GM12878 (cell line): ENCODE data around the gene COL1A1. TPM values are rescaled to one million over a fixed set of nuclear protein-coding genes. Genes with fewer than 3 reads are reported as not detected.

Experiments used
- ATAC-seq: fragments of 200-7000 bp; cut with Tn5 transposase; 3 replicates; pipeline ENCODE4 v1.9.1; 2020; ENCODE audit warnings: mild to moderate bottlenecking, moderate library complexity
- BruUV-seq: library from RNA; stranded (reverse); fragments of 400-500 nt; replicated peaks from 2 replicates; lab custom pipeline; 2021; lab: Mats Ljungman, UMichigan
- CTCF ChIA-PET: fragments of 300-600 bp; sonication (Branson Sonifier 250); formaldehyde crosslinking; extraction: SDS; loops from one replicate; lab custom pipeline; 2021; ENCODE audit warnings: inconsistent platforms; lab: Yijun Ruan, JAX
- POLR2A ChIA-PET: fragments of 350-600 bp; formaldehyde crosslinking; extraction: SDS; loops from one replicate; lab custom pipeline; 2021; ENCODE audit warnings: inconsistent platforms; lab: Charles Lee
- RAD21 ChIA-PET: fragments of 300-600 bp; sonication (Branson Sonifier 250); formaldehyde crosslinking; loops from one replicate; lab custom pipeline; 2023; ENCODE audit warnings: antibody characterized with exemption; ENCODE audit not compliant: unreplicated experiment; lab: Charles Lee
- SMC1A ChIA-PET: fragments of 300-600 bp; sonication (Branson Sonifier 250); formaldehyde crosslinking; loops from one replicate; lab custom pipeline; 2023; ENCODE audit not compliant: unreplicated experiment, uncharacterized antibody; lab: Charles Lee
- DNase-seq: peaks from one replicate; pipeline ENCODE4 v3.0.0-alpha.2; 2011; ENCODE audit warnings: low read depth, low spot score
- FAIRE-seq: peaks from 3 replicates; lab custom pipeline; 2011; peaks lifted over from hg19 to GRCh38; lab: Jason Lieb, UNC
- H2AFZ ChIP-seq: 2 replicates; pipeline ENCODE4 v1.6.0; 2011; ENCODE audit warnings: low read depth, low read length, control low read depth; ENCODE audit not compliant: control insufficient read depth
- H3K27ac ChIP-seq: 2 replicates; pipeline ENCODE4 v1.5.1; 2011; ENCODE audit warnings: control low read depth; ENCODE audit not compliant: control insufficient read depth, insufficient read depth
- H3K27me3 ChIP-seq, 2 experiments: replicated peaks in 1 of 2; 2 replicates each; pipeline versions ENCODE4 v1.6.0 to v1.6.1; 2011; ENCODE audit warnings: low read length in 1 of 2; ENCODE audit not compliant: control insufficient read depth in 2 of 2, insufficient read depth in 2 of 2
- H3K36me3 ChIP-seq, 2 experiments: 2 replicates each; pipeline ENCODE4 v1.5.1; 2011; ENCODE audit warnings: low read length in 1 of 2; ENCODE audit not compliant: control insufficient read depth in 2 of 2, insufficient read depth in 2 of 2
- H3K4me1 ChIP-seq: 2 replicates; pipeline ENCODE4 v1.6.1; 2011; ENCODE audit warnings: mild to moderate bottlenecking, low read length, moderate library complexity, mixed read lengths; ENCODE audit not compliant: control insufficient read depth, insufficient read depth
- H3K4me2 ChIP-seq: 2 replicates; pipeline ENCODE4 v1.6.0; 2011; ENCODE audit warnings: control low read depth; ENCODE audit not compliant: control insufficient read depth, insufficient read depth
- H3K4me3 ChIP-seq: fragments of 200-600 bp; sonication (generic); 2 replicates; pipeline ENCODE4 v1.5.1; 2016
- H3K79me2 ChIP-seq: 2 replicates; pipeline ENCODE4 v1.6.0; 2011; ENCODE audit warnings: low read length; ENCODE audit not compliant: control insufficient read depth, insufficient read depth
- H3K9ac ChIP-seq: 2 replicates; pipeline ENCODE4 v1.8.0; 2011; ENCODE audit warnings: low read length, control low read depth, mixed read lengths; ENCODE audit not compliant: control insufficient read depth, insufficient read depth
- H3K9me3 ChIP-seq: replicated peaks from 3 replicates; pipeline ENCODE4 v1.5.1; 2011; ENCODE audit warnings: mild to moderate bottlenecking, low read length; ENCODE audit not compliant: control insufficient read depth, insufficient read depth
- H4K20me1 ChIP-seq: 2 replicates; pipeline ENCODE4 v1.6.0; 2011; ENCODE audit not compliant: control insufficient read depth, insufficient read depth
- BRCA1 ChIP-seq: IDR thresholded peaks from 2 replicates; pipeline ENCODE4 v1.6.1; 2011; ENCODE audit warnings: low read depth, low read length, improper control_type of control experiment
- CREB1 ChIP-seq: IDR thresholded peaks from 2 replicates; pipeline ENCODE4 v1.6.1; 2012; ENCODE audit warnings: low read depth, mild to moderate bottlenecking, inconsistent platforms
- FOXK2 ChIP-seq: fragments of 450-650 bp; IDR thresholded peaks from 2 replicates; pipeline ENCODE4 v1.6.1; 2017; ENCODE audit warnings: mild to moderate bottlenecking, moderate library complexity
- HDAC2 ChIP-seq: fragments of 200-600 bp; sonication (generic); IDR thresholded peaks from 2 replicates; pipeline ENCODE4 v1.6.1; 2017
- IRF3 ChIP-seq: fragments of 450-650 bp; IDR thresholded peaks from 2 replicates; pipeline ENCODE4 v1.6.1; 2014; ENCODE audit warnings: mild to moderate bottlenecking
- LARP7 ChIP-seq: fragments of 450-650 bp; IDR thresholded peaks from 2 replicates; pipeline ENCODE4 v1.6.1; 2017; ENCODE audit warnings: mild to moderate bottlenecking
- MEF2A ChIP-seq: IDR thresholded peaks from 2 replicates; pipeline ENCODE4 v1.6.1; 2011; ENCODE audit warnings: low read depth, mild to moderate bottlenecking, low read length, moderate library complexity; ENCODE audit not compliant: insufficient read depth
- MYC ChIP-seq: IDR thresholded peaks from 2 replicates; pipeline ENCODE4 v1.6.1; 2011; ENCODE audit warnings: mild to moderate bottlenecking, low read length, moderate library complexity, inconsistent platforms; ENCODE audit not compliant: insufficient read depth, insufficient replicate concordance, insufficient read length, severe bottlenecking
- NFYB ChIP-seq: IDR thresholded peaks from 2 replicates; pipeline ENCODE4 v1.6.1; 2011; ENCODE audit warnings: low read depth, mild to moderate bottlenecking, low read length, improper control_type of control experiment, moderate library complexity; ENCODE audit not compliant: insufficient read depth
- NR2F1 ChIP-seq: fragments of 450-650 bp; conservative IDR thresholded peaks from 2 replicates; pipeline ENCODE4 v1.6.1; 2017; ENCODE audit warnings: mild to moderate bottlenecking
- POLR2AphosphoS5 ChIP-seq: IDR thresholded peaks from 2 replicates; pipeline ENCODE4 v1.6.1; 2011; ENCODE audit warnings: mild to moderate bottlenecking, low read length, inconsistent platforms
- STAT1 ChIP-seq: fragments of 450-650 bp; conservative IDR thresholded peaks from 2 replicates; pipeline ENCODE4 v1.6.1; 2014; ENCODE audit warnings: antibody characterized with exemption, mild to moderate bottlenecking
- USF1 ChIP-seq: IDR thresholded peaks from 2 replicates; pipeline ENCODE4 v1.6.1; 2011; ENCODE audit warnings: borderline replicate concordance, low read depth, mild to moderate bottlenecking, moderate library complexity, mixed read lengths, low read length; ENCODE audit not compliant: insufficient read depth; ENCODE audit errors: extremely low read length
- ZNF687 ChIP-seq: fragments of 450-650 bp; IDR thresholded peaks from 2 replicates; pipeline ENCODE4 v1.6.1; 2017; ENCODE audit warnings: mild to moderate bottlenecking, moderate library complexity
- ZSCAN29 ChIP-seq: fragments of 450-650 bp; IDR thresholded peaks from 2 replicates; pipeline ENCODE4 v1.6.1; 2017; ENCODE audit warnings: mild to moderate bottlenecking, moderate library complexity
- WGBS: methylation state at CpG from one replicate; pipeline ENCODE4 v1.1.6; 2016; ENCODE audit warnings: low lambda C conversion rate; ENCODE audit not compliant: insufficient replicate concordance, insufficient coverage; ENCODE audit errors: missing lambda C conversion rate; 5-methylcytosine and 5-hydroxymethylcytosine counted together
- in situ Hi-C: fragments of 300-500 bp; cut with MboI; formaldehyde crosslinking; loops from 9 replicates; pipeline ENCODE4 v1.14.3; 2018; ENCODE audit warnings: mixed read lengths
- intact Hi-C: fragments of 100-400 bp; cut with micrococcal nuclease; formaldehyde crosslinking; loops from one replicate; pipeline ENCODE4 v1.14.2; 2022; ENCODE audit not compliant: unreplicated experiment
- polyA plus RNA-seq, 11 experiments: library from polyadenylated mRNA; depleted of rRNA in 4 of 11; unstranded in 6 of 11; stranded (reverse) in 5 of 11; fragments of >200 nt; fragmentation: Nextera tagmentation in 4 of 11; fragmentation: Illumina TruSeq in 1 of 11; extraction: Ambion mirVana in 4 of 11; extraction: Trizol in 1 of 11; gene quantifications; 1 replicate in 1 of 11; 2 replicates in 10 of 11; pipeline versions ENCODE4 v1.2.1 to v1.2.3, GENCODE V29; 2011 to 2016; ENCODE audit warnings: inconsistent platforms in 2 of 11, missing spikeins in 2 of 11, low read depth in 1 of 11
- total RNA-seq, 4 experiments: library from RNA; depleted of rRNA in 3 of 4; stranded (reverse); fragments of >200 nt in 3 of 4; fragmentation: Illumina TruSeq in 1 of 4; extraction: Trizol in 1 of 4; gene quantifications; 2 replicates each; pipeline versions ENCODE4 v1.2.1 to v1.2.3, GENCODE V29; 2013 to 2021

COL1A1 gene
- total and polyA plus RNA-seq, 10 of the 15 experiments (the other 5 are each of a cell fraction or from before 2014, with no cell fraction given), result 0.18 to 7.7 (median 2.3) TPM

- no peak for TF ChIP-seq STAT1
- no peak for TF ChIP-seq MYC
- TF ChIP-seq NFYB, result no peak
Observed at GRCh38 chr17:50196826-50197225, 4.6 kb downstream of the COL1A1 start (continued).

GRCh38 chr17:50196036-50196435, 5.4 kb downstream of the COL1A1 start:
- no peak for FAIRE-seq
- 0% methylated on average over 4 of the region's 5 CpGs for WGBS
- no peak overlapping the region for H2AFZ ChIP-seq
- H3K9ac ChIP-seq, result no peak overlapping the region
- H3K36me3 ChIP-seq, result no peaks in the 10 kb centered on the region
- in situ Hi-C loops, result loop anchor here (5.0 to 10.0 kb wide), 2 partner anchors 34 to 99 kb away; no protein-coding TSS in a partner anchor
- peaks cover 25% of the 10 kb centered on the region for H3K4me1 ChIP-seq
- no peak overlapping the region for H3K4me3 ChIP-seq
- peaks cover 2 to 3% of the 10 kb centered on the region in 2 experiments; a peak in 3 of 4 replicates for H3K27me3 ChIP-seq
- POLR2A ChIA-PET, result interaction anchor here (1.8 to 5.1 kb wide), 2 partner anchors 26 to 28 kb away, joined by 6 to 28 read pairs; no protein-coding TSS in a partner anchor
- RAD21 ChIA-PET, result interaction anchor here (1.1 to 8.8 kb wide), 9 partner anchors 18 to 115 kb away, joined by 3 to 176 read pairs (median 5); partner anchors contain the start of gene SGCA
- no peak for ATAC-seq
- no peaks in the 10 kb centered on the region; the same call in 1 of the 2 replicates for H3K79me2 ChIP-seq
- intact Hi-C loops, result no loop called here
- CTCF ChIA-PET, result interaction anchor here (1.2 to 10.1 kb wide), 10 partner anchors 8 to 102 kb away, joined by 3 to 514 read pairs (median 6); partner anchors contain the start of genes SGCA and TMEM92
- BruUV-seq, result no TSS peak
- no peak for DNase-seq
- SMC1A ChIA-PET, result interaction anchor here (0.8 to 6.3 kb wide), 10 partner anchors 15 to 102 kb away, joined by 3 to 177 read pairs (median 5); partner anchors contain the start of gene SGCA
- H3K4me2 ChIP-seq, result no peak overlapping the region
- no peaks in the 10 kb centered on the region for H3K9me3 ChIP-seq
- H4K20me1 ChIP-seq, result no peaks in the 10 kb centered on the region
- H3K27ac ChIP-seq, result no peak overlapping the region
- TF ChIP-seq BRCA1 (no peak), POLR2AphosphoS5 (no peak), LARP7 (no peak), NR2F1 (no peak), FOXK2 (no peak), IRF3 (no peak), CREB1 (no peak), ZSCAN29 (no peak), ZNF687 (no peak), MEF2A (no peak), HDAC2 (no peak), STAT1 (no peak), USF1 (no peak)
